HepG2 (cell line): ENCODE measurements around the gene PKN2. TPM values are rescaled to one million over a fixed set of nuclear protein-coding genes. Genes with fewer than 3 reads are reported as not detected.
A peak's percentile ranks its signal among the peaks of the same experiment; 100 is the strongest.

Source experiments
- ATAC-seq: fragments of 200-7000 bp; cut with Tn5 transposase; 3 replicates; pipeline ENCODE4 v1.9.1; 2020; ENCODE audit warnings: mild to moderate bottlenecking, moderate library complexity
- BruUV-seq: library from RNA; stranded (reverse); fragments of 400-500 nt; replicated peaks from 2 replicates; lab custom pipeline; 2021; lab: Mats Ljungman, UMichigan
- CTCF ChIA-PET: fragments of 300-600 bp; formaldehyde crosslinking; extraction: SDS; loops from one replicate; lab custom pipeline; 2021; ENCODE audit warnings: low total read pairs, inconsistent platforms, low intra/inter-chr PET ratio; lab: Yijun Ruan, JAX
- POLR2A ChIA-PET: fragments of 350-600 bp; sonication (Branson Sonifier 250); formaldehyde crosslinking; loops from one replicate; lab custom pipeline; 2020; ENCODE audit warnings: antibody characterized with exemption, inconsistent platforms; lab: Yijun Ruan, JAX
- DNase-seq: peaks from one replicate; pipeline ENCODE4 v3.0.0-alpha.2; 2015; ENCODE audit warnings: low spot score
- FAIRE-seq: peaks from 3 replicates; lab custom pipeline; 2011; peaks lifted over from hg19 to GRCh38; lab: Jason Lieb, UNC
- H2AFZ ChIP-seq: one replicate; pipeline ENCODE4 v1.6.1; 2011; ENCODE audit warnings: low read length, inconsistent platforms
- H3K27ac ChIP-seq: fragments of 300-600 bp; 3 replicates; pipeline ENCODE4 v1.8.0; 2011; ENCODE audit warnings: mixed run types, mild to moderate bottlenecking, mixed read lengths, low read length, inconsistent platforms; ENCODE audit not compliant: insufficient read depth; ENCODE audit errors: extremely low read length
- H3K27me3 ChIP-seq, 2 experiments: fragments of 200-600 bp in 1 of 2; 2 replicates in 1 of 2; 3 replicates in 1 of 2; pipeline versions ENCODE4 v1.6.0 to v1.8.0; 2011; ENCODE audit warnings: low read length in 2 of 2, mild to moderate bottlenecking in 2 of 2, moderate library complexity in 2 of 2, inconsistent platforms in 1 of 2; ENCODE audit not compliant: insufficient read depth in 2 of 2, control insufficient read depth in 1 of 2
- H3K36me3 ChIP-seq, 2 experiments: fragments of 200-600 bp in 1 of 2; replicated peaks in 1 of 2; 2 replicates in 1 of 2; 3 replicates in 1 of 2; pipeline versions ENCODE4 v1.5.1 to v1.8.0; 2011; ENCODE audit warnings: low read length in 2 of 2, inconsistent platforms in 1 of 2; ENCODE audit not compliant: insufficient read depth in 2 of 2, control insufficient read depth in 1 of 2
- H3K4me1 ChIP-seq: 2 replicates; pipeline ENCODE4 v1.5.1; 2012; ENCODE audit warnings: low read length, inconsistent platforms; ENCODE audit not compliant: insufficient read depth
- H3K4me2 ChIP-seq: 2 replicates; pipeline ENCODE4 v1.6.0; 2011; ENCODE audit warnings: low read depth, low read length, inconsistent platforms
- H3K4me3 ChIP-seq, 3 experiments: fragments of 200-600 bp in 1 of 3; sonication (generic), shearing (Covaris generic) in 1 of 3; replicated peaks in 1 of 3; 2 replicates each; pipeline ENCODE4 v1.5.1; 2011 to 2016; ENCODE audit warnings: low read length in 3 of 3, inconsistent platforms in 2 of 3, low read depth in 2 of 3, mild to moderate bottlenecking in 2 of 3, control low read depth in 1 of 3, mixed read lengths in 1 of 3; ENCODE audit not compliant: insufficient read depth in 1 of 3
- H3K79me2 ChIP-seq: one replicate; pipeline ENCODE4 v1.6.1; 2011; ENCODE audit warnings: low read length, inconsistent platforms; ENCODE audit not compliant: insufficient read depth
- H3K9ac ChIP-seq: 2 replicates; pipeline ENCODE4 v1.6.0; 2011; ENCODE audit warnings: mild to moderate bottlenecking, low read depth, low read length, inconsistent platforms; ENCODE audit not compliant: insufficient read depth
- H3K9me3 ChIP-seq: 2 replicates; pipeline ENCODE4 v1.5.1; 2012; ENCODE audit warnings: mild to moderate bottlenecking, low read length
- H4K20me1 ChIP-seq: 2 replicates; pipeline ENCODE4 v1.6.0; 2011; ENCODE audit warnings: inconsistent platforms, mild to moderate bottlenecking, low read length, moderate library complexity; ENCODE audit not compliant: insufficient read depth
- ATF7 ChIP-seq, 2 experiments: fragments of 450-650 bp in 1 of 2; sonication (generic) in 1 of 2; formaldehyde crosslinking in 1 of 2; IDR thresholded peaks; 2 replicates each; pipeline versions ENCODE4 v1.4.0 to v1.6.1; 2016 to 2020; ENCODE audit warnings: antibody characterized with exemption in 1 of 2, mild to moderate bottlenecking in 1 of 2, missing genetic modification reagents in 1 of 2
- CREB1 ChIP-seq, 2 experiments: fragments of 450-650 bp in 1 of 2; IDR thresholded peaks; 2 replicates each; pipeline ENCODE4 v1.6.1; 2016 to 2017; ENCODE audit warnings: control low read depth in 1 of 2, mild to moderate bottlenecking in 1 of 2, missing compliant biosample characterization in 1 of 2, missing genetic modification characterization in 1 of 2
- NFE2L1 ChIP-seq: sonication (generic); formaldehyde crosslinking; IDR thresholded peaks from 2 replicates; pipeline ENCODE4 v1.4.0; 2020; ENCODE audit warnings: missing genetic modification reagents, mild to moderate bottlenecking, borderline replicate concordance
- REPIN1 ChIP-seq: sonication (generic); formaldehyde crosslinking; IDR thresholded peaks from 2 replicates; pipeline ENCODE4 v1.8.0; 2022; ENCODE audit warnings: missing genetic modification reagents, low read depth, mild to moderate bottlenecking, borderline replicate concordance
- TFAP4 ChIP-seq: sonication (generic); IDR thresholded peaks from 2 replicates; pipeline ENCODE4 v1.6.1; 2016; ENCODE audit warnings: low read depth, borderline replicate concordance
- ZBTB43 ChIP-seq: sonication (generic); formaldehyde crosslinking; conservative IDR thresholded peaks from 2 replicates; pipeline ENCODE4 v1.4.0; 2020; ENCODE audit warnings: missing genetic modification reagents
- ZBTB7A ChIP-seq: sonication (generic); formaldehyde crosslinking; IDR thresholded peaks from 2 replicates; pipeline ENCODE4 v1.8.0; 2022; ENCODE audit warnings: mild to moderate bottlenecking, missing genetic modification reagents
- ZC3H13 ChIP-seq: sonication (generic); formaldehyde crosslinking; IDR thresholded peaks from 2 replicates; pipeline ENCODE4 v1.8.1; 2023; ENCODE audit warnings: mild to moderate bottlenecking, missing genetic modification reagents, moderate library complexity
- ZNF788 ChIP-seq: sonication (generic); formaldehyde crosslinking; IDR thresholded peaks from 2 replicates; pipeline ENCODE4 v1.5.0; 2020; ENCODE audit warnings: mild to moderate bottlenecking, missing genetic modification reagents, borderline replicate concordance
- WGBS: methylation state at CpG from one replicate; pipeline ENCODE4 v1.1.6; 2017; ENCODE audit warnings: low lambda C conversion rate; 5-methylcytosine and 5-hydroxymethylcytosine counted together
- in situ Hi-C: cut with HindIII; loops from 2 replicates; pipeline ENCODE4 v1.10.0; 2017; ENCODE audit warnings: low pct_unique_long_range_greater_than_20kb; ENCODE audit not compliant: extremely low pct_ligation_motif_present
- intact Hi-C: fragments of 100-400 bp; cut with micrococcal nuclease; formaldehyde crosslinking; loops from one replicate; pipeline ENCODE4 v1.10.0; 2022; ENCODE audit not compliant: unreplicated experiment
- polyA plus RNA-seq, 8 experiments: library from polyadenylated mRNA; depleted of rRNA in 3 of 8; stranded (reverse) in 7 of 8; unstranded in 1 of 8; fragments of >200 nt; fragmentation: Illumina TruSeq in 4 of 8; extraction: Trizol in 4 of 8; gene quantifications; 2 replicates each; pipeline versions ENCODE4 v1.2.1 to v1.2.3, GENCODE V29; 2011 to 2016; ENCODE audit warnings: low read depth in 4 of 8, missing spikeins in 1 of 8, mixed read lengths in 1 of 8; ENCODE audit not compliant: insufficient read depth in 1 of 8
- total RNA-seq, 5 experiments: library from RNA; depleted of rRNA; stranded (reverse); fragments of >200 nt; fragmentation: Illumina TruSeq; extraction: Trizol; gene quantifications; 2 replicates each; pipeline ENCODE4 v1.2.3, GENCODE V29; 2016; ENCODE audit warnings: low read depth in 1 of 5

Gene PKN2
- total and polyA plus RNA-seq, 2 of the 13 experiments (the other 11 are each of a cell fraction or from before 2014, with no cell fraction given), result 17.0 to 29.4 TPM

- FAIRE-seq, result no peak
- CTCF ChIA-PET, result no interaction called here
Observed at GRCh38 chr1:88700425-88701013, 16.4 kb downstream of the PKN2 start.

More at GRCh38 chr1:88700425-88701013, 16.4 kb downstream of the PKN2 start:
- WGBS, result 95% methylated on average over 5 of the region's 5 CpGs
- Histone ChIP-seq H3K36me3 (peaks cover 1 to 2% of the 10 kb centered on the region in 2 experiments; a peak in 1 of 5 replicates), H3K4me1 (peaks cover 42% of the 10 kb centered on the region), H2AFZ (no peak overlapping the region), H3K27me3 (no peaks in the 10 kb centered on the region), H4K20me1 (no peaks in the 10 kb centered on the region; the same call in 1 of the 2 replicates), H3K27ac (peak overlapping the region; percentile 20), H3K9ac (no peak overlapping the region), H3K4me3 (no peak overlapping the region), H3K4me2 (no peak overlapping the region), H3K9me3 (no peaks in the 10 kb centered on the region), H3K79me2 (peaks cover 83% of the 10 kb centered on the region)
- intact Hi-C loops, result no loop called here
- ATAC-seq, result no peak
- TF ChIP-seq ZNF788 (CRISPR knock-in tag), result no peak
- no peak for TF ChIP-seq ATF7 (IDR thresholded peaks at IDR 0.05)
- no peak for TF ChIP-seq ATF7 (CRISPR knock-in tag; IDR thresholded peaks at IDR 0.05)
- no peak for TF ChIP-seq REPIN1 (CRISPR knock-in tag)
- no peak for TF ChIP-seq ZBTB7A
- TF ChIP-seq NFE2L1 (CRISPR knock-in tag), result no peak
- TF ChIP-seq TFAP4, result no peak
- no peak for TF ChIP-seq ZC3H13 (CRISPR knock-in tag)
- no peak for TF ChIP-seq CREB1 (IDR thresholded peaks at IDR 0.05)
- 0 out of 2 replicates have a peak, but pooled peaks have one; percentile 26 for TF ChIP-seq CREB1 (CRISPR knock-in tag; IDR thresholded peaks at IDR 0.05)
- no peak for TF ChIP-seq ZBTB43 (CRISPR knock-in tag)
- no peak for DNase-seq
- in situ Hi-C loops, result no loop called here
- POLR2A ChIA-PET, result interaction anchor here (2.0 kb wide), 1 partner anchor 16 kb away, joined by 16 read pairs; the partner anchor contains the start of gene PKN2
- BruUV-seq, result no TSS peak
